Epithelial cell of esophagus (primary cell): Measurements from ENCODE around the gene TMEM131.

ENCODE experiments used
- DNase-seq: peaks from one replicate; pipeline ENCODE4 v3.0.0; 2010; ENCODE audit warnings: low read depth
- H3K4me3 ChIP-seq: 2 replicates; pipeline ENCODE4 v1.5.1; 2011; ENCODE audit warnings: mild to moderate bottlenecking, low read length, control low read depth
- CTCF ChIP-seq: IDR thresholded peaks from 2 replicates; pipeline ENCODE4 v1.5.1; 2011; ENCODE audit warnings: low read depth, mild to moderate bottlenecking, low read length, control low read depth, inconsistent platforms; ENCODE audit not compliant: insufficient read depth; ENCODE audit errors: missing control alignments

TMEM131 gene

GRCh38 chr2:98020516-98020915 lies 24.8 kb upstream of the TMEM131 start:
- no peak for DNase-seq
- H3K4me3 ChIP-seq: no peak overlapping the region
- TF ChIP-seq CTCF: no peak

- DNase-seq: peak; percentile 15
- no peak for TF ChIP-seq CTCF
- no peak overlapping the region for H3K4me3 ChIP-seq
Observed at GRCh38 chr2:98016908-98017670, 21.3 kb upstream of the TMEM131 start.

- H3K4me3 ChIP-seq: no peak overlapping the region
- TF ChIP-seq CTCF: no peak
- no peak for DNase-seq
Observed at GRCh38 chr2:98015671-98016070, 19.9 kb upstream of the TMEM131 start.

GRCh38 chr2:98014379-98014778 lies 18.6 kb upstream of the TMEM131 start:
- no peak for DNase-seq
- H3K4me3 ChIP-seq: no peak overlapping the region
- TF ChIP-seq CTCF: no peak

GRCh38 chr2:98013407-98014042 lies 17.8 kb upstream of the TMEM131 start:
- no peak for TF ChIP-seq CTCF
- no peak for DNase-seq
- no peak overlapping the region for H3K4me3 ChIP-seq

GRCh38 chr2:98012561-98012991 lies 16.8 kb upstream of the TMEM131 start:
- no peak overlapping the region for H3K4me3 ChIP-seq
- DNase-seq: no peak
- no peak for TF ChIP-seq CTCF
